Ovary (tissue), 9 donors: ENCODE results near the gene MAP4K4. TPM values are rescaled to one million over a fixed set of nuclear protein-coding genes. Genes with fewer than 3 reads are reported as not detected.

Experiments used
- DNase-seq, 5 donors: peaks; one replicate each; pipeline ENCODE4 v3.0.0-alpha.2; 2019 to 2020
- H3K27ac ChIP-seq, 2 donors: fragments of 200-600 bp; one replicate each; pipeline versions ENCODE4 v1.5.1 to v1.8.0; 2019 to 2022
- H3K27me3 ChIP-seq: fragments of 200-600 bp; one replicate; pipeline ENCODE4 v1.8.0; 2022
- H3K36me3 ChIP-seq: fragments of 200-600 bp; sonication (generic); one replicate; pipeline ENCODE4 v1.5.1; 2019
- H3K4me1 ChIP-seq: one replicate; pipeline ENCODE4 v1.8.1; 2013; ENCODE audit warnings: mild to moderate bottlenecking, moderate library complexity; ENCODE audit not compliant: insufficient read depth
- H3K4me3 ChIP-seq: fragments of 200-600 bp; sonication (generic); one replicate; pipeline ENCODE4 v1.5.1; 2017
- H3K9me3 ChIP-seq, 2 donors: fragments of 200-600 bp in 1 of 2; sonication (generic) in 1 of 2; one replicate each; pipeline versions ENCODE4 v1.5.1 to v1.8.1; 2013 to 2019; ENCODE audit warnings: mild to moderate bottlenecking in 1 of 2, moderate library complexity in 1 of 2
- EP300 ChIP-seq: sonication (generic); formaldehyde crosslinking; IDR thresholded peaks from one replicate; pipeline ENCODE4 v1.6.1; 2017; ENCODE audit warnings: antibody characterized with exemption
- POLR2A ChIP-seq: fragments of 450-650 bp; IDR thresholded peaks from one replicate; pipeline ENCODE4 v1.6.1; 2017; ENCODE audit warnings: antibody characterized with exemption, mild to moderate bottlenecking, moderate library complexity
- WGBS, 3 donors: extraction: QIAGEN DNeasy Blood & Tissue Kit in 1 of 3; methylation state at CpG; one replicate each; pipeline versions ENCODE4 v1.1.5 to v1.1.7; 2013 to 2017; 5-methylcytosine and 5-hydroxymethylcytosine counted together
- intact Hi-C, 4 donors: fragments of 100-400 bp; cut with DNase I; formaldehyde crosslinking; loops; one replicate each; pipeline versions ENCODE4 v1.11.0 to v1.15.1; 2022 to 2023
- polyA plus RNA-seq, 2 donors: library from polyadenylated mRNA; stranded (reverse); fragments of 200-250 nt in 1 of 2; fragments of 350-450 nt in 1 of 2; fragmentation: Illumina TruSeq in 1 of 2; extraction: RNeasy Lipid Tissue Mini Kit (QIAGEN cat#74804) in 1 of 2; gene quantifications; one replicate each; pipeline ENCODE4 v1.2.3, GENCODE V29; 2013 to 2014
- total RNA-seq, 7 donors: library from RNA; depleted of rRNA in 2 of 7; stranded (reverse); fragments of >200 nt in 2 of 7; fragmentation: NEBNext Ultra II Directional in 3 of 7; extraction: Animal tissue kit (Norgen Biotek cat#: 25700) in 3 of 7; gene quantifications; one replicate each; pipeline versions ENCODE4 v1.1.0 to v1.2.4, GENCODE V29; 2016 to 2023
- TF ChIP-seq, protein P1 (sequence below), 3 donors: fragments of 450-650 bp in 2 of 3; fragments of 200-600 bp in 1 of 3; IDR thresholded peaks; one replicate each; pipeline versions ENCODE4 v1.5.1 to v1.8.0; 2016 to 2022; ENCODE audit warnings: antibody characterized with exemption in 3 of 3, mild to moderate bottlenecking in 1 of 3
- donor health status: DM: no; HTN: no; CAD: no; lungs with moderate emphysema.
- donor health status: DM: no; HTN: no; CAD: no.
- donor health status: Bipolar disorder and iron deficiency.
- donor health status: DM: yes; HTN: yes; CAD: no.
- donor health status: DM: no; HTN: no; CAD: no.
- donor health status: DM: yes; HTN: yes; CAD: no.

The MAP4K4 gene
- total and polyA plus RNA-seq, 9 donors: 23.9 to 60.9 (median 49.7) TPM

DNA sequence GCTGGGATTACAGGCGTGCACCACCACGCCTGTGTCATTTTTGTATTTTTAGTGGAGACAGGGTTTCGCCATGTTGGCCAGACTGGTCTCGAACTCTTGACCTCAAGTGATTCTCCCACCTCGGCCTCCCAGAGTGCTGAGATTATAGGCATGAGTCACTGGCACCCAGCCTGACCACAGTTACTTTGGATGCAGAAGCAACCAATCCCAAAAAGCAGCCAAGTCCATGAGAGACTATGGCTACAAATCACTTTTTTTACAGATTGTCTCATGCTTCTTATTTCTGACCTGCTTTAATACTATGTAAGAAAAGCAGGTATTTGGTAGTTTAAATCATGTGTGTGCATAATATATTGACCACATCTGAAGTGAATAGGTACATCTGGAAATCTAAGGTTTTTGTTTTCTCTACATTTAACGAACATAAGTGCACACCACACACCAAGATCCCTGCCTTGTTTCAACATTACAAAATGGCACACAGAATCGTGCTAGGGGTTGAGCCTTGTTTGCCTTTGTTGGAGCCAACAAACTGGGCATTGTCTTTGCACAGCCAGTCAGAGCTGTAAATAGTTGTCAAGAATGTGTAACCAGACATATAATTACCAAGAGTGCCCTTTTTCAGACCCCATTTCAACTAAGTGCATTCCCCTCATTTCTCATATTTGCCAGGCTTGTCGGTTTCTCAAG lies 18.3 kb upstream of the MAP4K4 start:
- H3K27ac ChIP-seq: no peak overlapping the region
- WGBS, 3 donors: 57 to 61% (median 58%) methylated on average over 8 of the region's 8 CpGs
- H3K27me3 ChIP-seq: no peaks in the 10 kb centered on the region
- no peaks in the 10 kb centered on the region for H3K9me3 ChIP-seq
- no peak for DNase-seq
- intact Hi-C loops: no loop called here
- H3K36me3 ChIP-seq: no peaks in the 10 kb centered on the region
- TF ChIP-seq, protein P1, sequence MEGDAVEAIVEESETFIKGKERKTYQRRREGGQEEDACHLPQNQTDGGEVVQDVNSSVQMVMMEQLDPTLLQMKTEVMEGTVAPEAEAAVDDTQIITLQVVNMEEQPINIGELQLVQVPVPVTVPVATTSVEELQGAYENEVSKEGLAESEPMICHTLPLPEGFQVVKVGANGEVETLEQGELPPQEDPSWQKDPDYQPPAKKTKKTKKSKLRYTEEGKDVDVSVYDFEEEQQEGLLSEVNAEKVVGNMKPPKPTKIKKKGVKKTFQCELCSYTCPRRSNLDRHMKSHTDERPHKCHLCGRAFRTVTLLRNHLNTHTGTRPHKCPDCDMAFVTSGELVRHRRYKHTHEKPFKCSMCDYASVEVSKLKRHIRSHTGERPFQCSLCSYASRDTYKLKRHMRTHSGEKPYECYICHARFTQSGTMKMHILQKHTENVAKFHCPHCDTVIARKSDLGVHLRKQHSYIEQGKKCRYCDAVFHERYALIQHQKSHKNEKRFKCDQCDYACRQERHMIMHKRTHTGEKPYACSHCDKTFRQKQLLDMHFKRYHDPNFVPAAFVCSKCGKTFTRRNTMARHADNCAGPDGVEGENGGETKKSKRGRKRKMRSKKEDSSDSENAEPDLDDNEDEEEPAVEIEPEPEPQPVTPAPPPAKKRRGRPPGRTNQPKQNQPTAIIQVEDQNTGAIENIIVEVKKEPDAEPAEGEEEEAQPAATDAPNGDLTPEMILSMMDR (IDR thresholded peaks at IDR 0.05): no peak
- TF ChIP-seq POLR2A (no peak), EP300 (no peak)
- no peaks in the 10 kb centered on the region for H3K4me1 ChIP-seq
- H3K4me3 ChIP-seq: no peak overlapping the region

DNA sequence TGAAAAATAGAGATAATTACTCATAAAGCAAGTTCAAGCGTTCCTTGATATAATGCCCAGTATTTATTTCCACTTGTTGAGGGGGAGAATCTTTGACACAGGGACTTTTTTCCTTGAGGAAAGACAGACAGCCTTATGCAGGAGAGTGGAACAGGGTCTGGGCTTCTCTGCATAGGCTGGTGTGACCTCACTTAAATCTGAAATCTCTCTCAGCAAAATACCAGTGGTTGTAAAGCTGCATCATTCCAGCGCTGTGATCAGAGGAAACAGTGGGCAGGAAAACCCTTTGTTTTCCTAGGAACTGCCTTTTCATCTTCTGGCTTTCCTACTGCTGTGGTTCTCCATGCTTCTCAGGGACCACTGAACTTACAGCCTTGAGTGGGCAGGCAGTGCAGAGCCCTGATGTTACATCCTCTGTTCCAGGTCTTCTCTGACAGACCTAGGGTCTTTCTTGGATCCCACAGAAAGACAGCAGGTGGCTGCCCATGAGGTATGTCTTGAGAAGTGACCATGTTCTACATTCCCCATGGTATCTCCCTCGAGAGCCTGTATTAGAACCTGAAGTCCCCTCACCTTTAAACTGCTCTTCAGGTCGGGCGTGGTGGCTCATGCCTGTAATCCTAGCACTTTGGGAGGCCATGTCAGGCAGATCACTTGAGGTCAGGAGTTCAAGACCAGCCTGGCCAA lies 17.6 kb upstream of the MAP4K4 start:
- no peaks in the 10 kb centered on the region for H3K4me1 ChIP-seq
- no peaks in the 10 kb centered on the region for H3K9me3 ChIP-seq
- no peaks in the 10 kb centered on the region for H3K27me3 ChIP-seq
- WGBS, 3 donors: 79 to 83% (median 83%) methylated on average over 5 of the region's 5 CpGs
- no peak overlapping the region for H3K4me3 ChIP-seq
- DNase-seq: no peak
- intact Hi-C loops: no loop called here
- no peak overlapping the region for H3K27ac ChIP-seq
- no peaks in the 10 kb centered on the region for H3K36me3 ChIP-seq
- no peak for TF ChIP-seq POLR2A
- TF ChIP-seq, protein P1 (IDR thresholded peaks at IDR 0.05): no peak
- no peak for TF ChIP-seq EP300

DNA sequence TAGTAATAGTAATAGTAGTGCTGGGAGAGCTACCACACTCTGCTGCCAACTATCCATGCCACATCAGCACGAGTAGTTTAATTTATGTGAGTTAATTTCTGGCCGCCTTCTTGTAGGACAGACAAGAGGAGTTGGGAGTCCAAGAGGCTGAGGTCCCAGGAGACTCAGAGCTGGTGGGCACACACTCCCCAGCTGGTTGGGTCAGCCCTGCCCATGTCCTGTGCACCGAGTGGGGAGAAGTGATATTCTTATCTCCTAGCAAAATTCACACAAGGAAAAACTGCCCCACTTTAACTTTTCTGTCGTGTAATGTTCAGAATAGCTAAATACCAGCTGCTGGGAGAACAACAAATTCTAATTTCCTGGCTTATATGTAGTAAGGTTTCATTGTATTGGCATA lies 15.2 kb upstream of the MAP4K4 start:
- WGBS, 3 donors: 53 to 69% (median 53%) methylated on average over 4 of the region's 4 CpGs
- intact Hi-C loops: no loop called here
- no peaks in the 10 kb centered on the region for H3K4me1 ChIP-seq

DNA sequence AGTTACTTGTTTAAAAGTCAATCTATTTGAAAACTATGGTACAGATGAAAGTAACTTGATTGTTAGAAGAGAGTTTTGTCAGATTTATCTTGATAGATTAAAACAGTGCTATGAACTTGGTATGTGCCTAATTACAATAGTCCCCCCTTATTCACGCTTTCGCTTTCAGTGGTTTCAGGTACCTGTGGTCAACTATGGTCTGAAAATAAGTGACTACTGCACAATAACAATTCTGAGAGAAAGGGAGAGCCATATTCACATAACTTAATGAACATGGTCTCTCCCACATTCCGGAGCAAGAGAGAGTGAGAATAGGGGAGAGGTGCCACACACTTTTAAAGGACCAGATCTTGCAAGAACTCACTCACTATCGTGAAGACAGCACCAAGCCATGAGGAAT lies 13.2 kb upstream of the MAP4K4 start:
- no peak overlapping the region for H3K4me3 ChIP-seq
- no peaks in the 10 kb centered on the region for H3K27me3 ChIP-seq
- H3K36me3 ChIP-seq: no peaks in the 10 kb centered on the region
- intact Hi-C loops: no loop called here
- TF ChIP-seq, protein P1 (IDR thresholded peaks at IDR 0.05): no peak
- TF ChIP-seq POLR2A (no peak), EP300 (no peak)
- H3K4me1 ChIP-seq: no peaks in the 10 kb centered on the region
- H3K27ac ChIP-seq: no peak overlapping the region
- H3K9me3 ChIP-seq: no peaks in the 10 kb centered on the region
- 48 to 58% (median 54%) methylated on average over 4 of the region's 4 CpGs for WGBS, 3 donors
- no peak for DNase-seq

More for the DNA sequence above, 15.2 kb upstream of the MAP4K4 start:
- H3K9me3 ChIP-seq: no peaks in the 10 kb centered on the region
- no peak overlapping the region for H3K4me3 ChIP-seq
- DNase-seq: no peak
- H3K36me3 ChIP-seq: no peaks in the 10 kb centered on the region
- no peaks in the 10 kb centered on the region for H3K27me3 ChIP-seq
- H3K27ac ChIP-seq: no peak overlapping the region
- TF ChIP-seq POLR2A: no peak
- no peak for TF ChIP-seq EP300
- TF ChIP-seq, protein P1 (IDR thresholded peaks at IDR 0.05): no peak
